Measurements from ENCODE around the gene ELL3. TPM values are rescaled to one million over a fixed set of nuclear protein-coding genes. Genes with fewer than 3 reads are reported as not detected.

ELL3 gene
- polyA plus RNA-seq, 1 donor, result 4.6 TPM

DNA sequence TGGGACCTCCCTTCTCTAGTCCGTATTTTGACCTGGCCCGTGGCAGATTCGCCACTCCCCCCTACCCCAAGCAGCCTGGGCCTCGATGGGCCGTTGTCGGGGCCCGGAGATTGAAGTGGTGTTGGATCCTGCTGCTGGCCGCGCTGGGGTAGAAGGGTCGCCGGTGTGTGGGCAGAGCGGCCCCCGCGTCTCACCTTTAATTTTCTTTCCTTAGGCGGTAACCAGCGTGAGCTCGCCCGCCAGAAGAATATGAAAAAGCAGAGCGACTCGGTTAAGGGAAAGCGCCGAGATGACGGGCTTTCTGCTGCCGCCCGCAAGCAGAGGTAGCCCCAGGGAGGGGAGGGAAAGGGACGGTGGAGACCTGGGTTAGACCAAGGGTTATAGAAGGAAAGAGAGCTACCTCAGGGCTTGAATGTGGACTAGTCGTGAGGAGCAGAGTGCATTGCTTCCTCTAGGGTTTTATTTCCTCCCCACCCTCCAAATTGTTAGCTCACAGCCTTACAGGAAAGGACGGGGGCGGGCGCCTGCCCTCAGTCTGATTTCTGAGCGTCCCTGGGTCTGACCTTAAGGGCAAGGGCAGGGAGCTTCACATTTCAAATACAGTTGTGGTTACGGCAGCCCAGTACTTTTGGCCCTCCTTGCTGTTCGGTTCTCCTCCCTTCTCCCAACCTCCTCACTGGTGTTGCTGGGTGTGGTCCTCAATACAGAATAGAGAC, 16.2 kb upstream of the ELL3 start:
- no peak for DNase-seq

DNA sequence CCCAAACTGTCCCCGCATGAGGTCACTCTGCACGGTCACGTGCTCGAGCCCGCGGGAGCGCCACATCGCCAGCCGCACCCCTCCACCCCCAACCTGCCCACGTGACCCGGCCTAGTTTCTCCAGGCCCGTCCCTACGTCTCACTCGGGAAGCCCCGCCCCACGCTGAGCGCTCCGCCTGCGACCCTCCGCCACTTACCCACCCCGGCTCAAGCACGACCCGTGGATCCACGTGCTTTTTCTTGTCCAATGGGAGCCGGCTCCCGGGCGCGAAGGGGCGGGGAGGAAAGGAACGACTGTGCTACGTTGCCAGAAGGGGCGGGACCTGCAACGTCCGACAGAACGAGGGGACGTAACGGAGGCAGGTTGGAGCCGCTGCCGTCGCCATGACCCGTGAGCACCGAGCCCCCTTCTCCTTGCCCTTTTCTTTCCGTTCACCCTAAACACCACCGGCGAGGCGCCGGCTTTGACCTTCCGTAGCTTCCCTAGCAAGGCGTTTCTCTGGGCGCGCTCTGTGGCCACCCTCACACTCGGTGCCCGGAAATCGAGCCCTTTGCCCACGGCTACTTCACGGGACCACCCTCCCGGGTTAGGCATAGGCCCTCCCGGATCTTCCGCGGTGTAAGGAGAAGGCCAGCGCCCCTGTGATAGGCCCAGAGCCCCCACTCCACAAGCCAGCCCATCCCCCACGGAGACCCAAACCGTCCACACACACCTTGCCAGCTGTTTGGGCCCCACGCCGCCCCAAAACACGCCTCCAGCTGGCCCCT, 15.4 kb upstream of the ELL3 start, which contains the start of gene SERF2:
Gene SERF2 (plus strand): TSS at position 328 of the 768 bp plus-strand sequence. CDS start 57 bp downstream, at position 385.
- DNase-seq, result peak; percentile 99

DNA sequence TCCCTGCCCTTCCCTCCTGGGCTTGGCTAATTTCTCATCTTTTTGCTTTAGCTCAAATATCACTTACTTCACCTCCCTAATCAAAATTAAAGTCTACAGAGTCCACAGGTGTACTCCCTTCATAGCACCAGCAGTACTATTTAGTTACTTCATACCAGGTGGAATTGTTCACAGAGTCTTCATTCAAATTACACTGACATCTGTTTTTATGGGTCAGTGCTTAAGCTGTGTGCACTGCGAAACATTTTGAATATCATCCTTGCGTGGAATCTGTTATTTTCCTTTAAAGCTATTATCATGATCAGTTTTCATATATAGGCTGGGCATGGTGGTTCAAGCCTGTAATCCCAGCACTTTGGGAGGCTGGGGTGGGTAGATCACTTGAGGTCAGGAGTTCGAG, 12.6 kb upstream of the ELL3 start:
- no peak for DNase-seq

DNA sequence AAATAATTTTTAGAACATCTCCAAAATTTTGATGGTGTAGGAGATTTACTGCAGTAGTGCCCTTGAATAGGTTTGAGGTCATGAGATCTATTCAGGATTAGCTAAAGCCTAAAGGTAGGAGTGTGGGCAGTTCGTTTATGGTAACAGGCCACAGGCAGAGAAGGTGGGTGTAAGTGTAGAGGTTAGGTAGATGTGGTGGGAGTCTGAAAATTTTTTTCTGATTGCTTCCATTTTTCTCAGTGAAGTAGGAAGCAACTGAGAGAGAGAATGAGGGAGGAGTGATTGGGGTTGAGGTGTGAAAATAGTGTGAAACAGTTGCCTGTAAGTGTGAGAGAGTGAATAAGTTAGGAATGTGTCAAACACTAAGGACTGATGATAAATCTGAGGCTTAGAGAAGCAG, 2.2 kb upstream of the ELL3 start:
- DNase-seq, result no peak

DNA sequence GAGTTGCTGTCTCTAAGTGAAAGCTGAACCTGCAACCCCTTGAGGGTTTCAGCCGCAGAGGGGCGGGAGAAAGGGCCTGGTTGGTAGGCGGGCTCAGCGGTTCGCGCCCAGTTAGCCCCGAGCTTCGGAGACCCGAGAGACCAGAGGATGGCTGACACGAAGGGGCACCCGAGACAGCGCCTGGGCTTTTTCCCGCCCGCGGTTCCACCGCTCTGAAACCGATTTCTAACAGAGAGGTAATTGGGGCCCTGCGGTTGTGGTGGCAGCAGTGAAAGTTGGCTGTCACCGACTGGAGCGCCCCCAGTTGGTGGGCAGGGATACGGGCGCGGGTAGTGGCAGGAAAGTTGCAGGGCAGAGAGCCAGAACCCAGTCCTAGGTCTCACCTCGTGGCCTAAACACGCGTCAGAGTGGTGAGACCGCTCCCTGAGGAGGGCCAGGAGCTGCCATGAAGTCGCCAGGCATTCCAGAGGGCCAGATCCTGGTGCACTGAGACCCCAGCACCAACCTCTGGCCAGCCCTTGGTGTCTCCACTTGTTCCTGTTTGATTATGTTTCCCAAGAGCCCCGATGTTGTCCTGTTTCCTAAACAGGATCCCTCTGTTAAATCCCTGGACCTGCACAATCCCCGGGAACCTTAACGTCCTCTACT, 625 bp upstream of the ELL3 start:
- no peak for DNase-seq

DNA sequence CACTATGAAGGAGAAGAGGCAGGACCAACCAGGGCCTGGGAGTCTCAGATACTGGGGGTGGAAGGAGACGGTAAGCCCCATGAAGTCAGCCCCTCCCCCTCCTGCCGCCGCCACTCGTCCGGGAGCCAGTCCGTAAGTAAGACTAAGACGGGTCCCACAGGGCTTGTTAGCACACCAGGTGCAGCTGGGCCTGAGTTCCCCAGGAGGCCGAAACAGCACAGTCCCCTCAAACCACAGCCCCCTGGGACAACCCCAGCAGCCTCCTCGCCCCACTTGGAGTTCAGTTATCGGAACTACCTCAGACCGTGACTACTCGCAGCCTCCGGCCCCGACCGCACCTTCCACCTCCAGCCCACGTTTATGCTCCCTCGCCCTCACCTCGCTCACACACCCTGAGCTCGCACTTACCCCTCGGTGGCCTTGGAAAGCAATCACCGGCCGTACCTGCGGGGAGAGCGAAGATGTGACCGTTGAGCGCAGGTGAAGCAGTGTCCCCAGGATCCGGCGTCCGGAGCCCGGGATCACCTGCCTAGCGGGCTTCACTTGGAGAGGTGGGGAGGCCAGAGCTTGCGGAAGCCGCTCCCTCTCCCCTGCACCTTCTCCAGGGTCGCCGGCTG, 557 bp downstream of the ELL3 start:
- no peak for DNase-seq

DNA sequence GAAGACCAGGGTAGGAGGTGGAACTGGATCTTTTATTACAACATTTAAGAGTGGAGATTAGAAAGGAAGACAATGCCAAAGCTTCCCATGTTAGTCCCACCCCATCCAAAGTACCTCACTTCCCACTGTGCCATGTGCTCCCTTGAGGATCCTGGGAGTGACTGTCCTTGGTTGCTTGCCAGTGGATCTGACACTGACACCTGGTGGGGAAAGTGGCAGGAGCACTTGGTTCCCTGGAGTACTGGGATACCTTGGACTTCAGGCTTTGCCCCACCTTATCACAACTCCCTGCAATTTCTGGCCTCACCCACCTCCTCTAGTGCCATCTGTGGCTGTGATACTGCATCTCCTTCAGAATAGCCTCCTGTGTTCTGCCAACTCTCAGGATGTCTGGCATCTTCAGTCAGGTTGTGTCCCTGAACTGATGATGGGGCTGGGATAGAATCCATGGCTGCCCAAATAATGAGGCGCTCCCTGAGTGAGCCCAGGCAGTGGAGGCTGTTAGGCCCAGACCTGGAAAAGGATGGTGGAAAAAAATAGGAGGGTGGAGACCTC, 1.3 kb downstream of the ELL3 start:
- no peak for DNase-seq

DNA sequence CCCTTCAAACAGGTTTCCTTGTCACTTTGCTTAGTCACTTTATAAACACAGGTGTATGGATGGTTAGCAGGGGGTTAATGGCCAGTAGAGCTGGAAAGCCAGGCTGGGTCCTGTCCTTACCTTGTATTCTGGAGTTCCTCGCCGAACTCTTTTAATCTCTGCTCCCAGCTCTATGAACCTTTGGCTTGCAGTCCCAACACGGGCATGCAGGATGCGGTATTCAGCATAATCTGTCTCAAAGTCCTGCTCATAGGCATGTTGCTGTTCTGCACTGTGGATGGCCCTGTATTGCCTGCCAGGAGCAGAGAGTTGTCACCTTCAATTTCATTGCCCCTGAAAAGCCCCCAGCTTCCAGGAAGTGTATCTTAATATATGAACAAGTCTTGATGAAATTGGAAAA, 2.7 kb downstream of the ELL3 start:
- DNase-seq, result no peak

DNA sequence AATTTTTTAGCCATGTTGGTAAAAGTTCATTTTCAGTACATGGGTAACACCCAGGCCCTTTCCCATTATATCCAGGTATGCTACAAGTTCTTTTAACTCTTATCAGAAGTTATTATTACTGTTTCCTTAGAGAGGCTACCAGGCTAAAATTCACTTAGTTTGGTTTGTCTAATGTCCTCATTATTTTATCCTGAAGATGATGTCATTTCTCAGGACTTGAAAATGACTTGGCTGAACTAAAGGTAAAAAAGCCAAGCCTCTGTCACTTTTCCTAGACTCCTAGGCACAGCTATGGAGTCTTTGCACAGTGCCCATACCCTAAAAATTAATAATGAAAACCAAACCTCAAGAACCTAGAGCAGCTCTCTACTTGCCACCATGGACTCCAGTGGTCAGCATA, 4.1 kb downstream of the ELL3 start:
- no peak for DNase-seq

DNA sequence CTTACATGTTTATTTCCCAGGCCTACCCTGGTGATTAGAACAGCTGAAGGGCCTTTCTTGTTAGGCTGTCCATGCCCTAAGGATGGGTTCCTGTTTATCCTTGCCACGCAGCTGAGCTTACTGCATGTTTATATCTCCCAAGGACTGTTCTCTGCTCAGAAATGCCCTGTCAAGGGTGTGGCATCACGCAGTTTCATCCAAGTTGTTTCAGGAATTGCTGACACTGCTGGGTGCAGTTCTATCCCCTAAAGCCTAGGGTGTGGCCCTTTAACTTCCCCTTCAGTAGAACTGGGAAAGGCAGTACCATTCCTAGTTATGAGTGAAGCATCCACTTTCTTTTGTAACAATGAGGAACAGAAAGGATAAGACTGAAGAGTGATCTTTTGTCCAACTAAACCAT, 5.0 kb downstream of the ELL3 start:
- DNase-seq, result no peak

DNA sequence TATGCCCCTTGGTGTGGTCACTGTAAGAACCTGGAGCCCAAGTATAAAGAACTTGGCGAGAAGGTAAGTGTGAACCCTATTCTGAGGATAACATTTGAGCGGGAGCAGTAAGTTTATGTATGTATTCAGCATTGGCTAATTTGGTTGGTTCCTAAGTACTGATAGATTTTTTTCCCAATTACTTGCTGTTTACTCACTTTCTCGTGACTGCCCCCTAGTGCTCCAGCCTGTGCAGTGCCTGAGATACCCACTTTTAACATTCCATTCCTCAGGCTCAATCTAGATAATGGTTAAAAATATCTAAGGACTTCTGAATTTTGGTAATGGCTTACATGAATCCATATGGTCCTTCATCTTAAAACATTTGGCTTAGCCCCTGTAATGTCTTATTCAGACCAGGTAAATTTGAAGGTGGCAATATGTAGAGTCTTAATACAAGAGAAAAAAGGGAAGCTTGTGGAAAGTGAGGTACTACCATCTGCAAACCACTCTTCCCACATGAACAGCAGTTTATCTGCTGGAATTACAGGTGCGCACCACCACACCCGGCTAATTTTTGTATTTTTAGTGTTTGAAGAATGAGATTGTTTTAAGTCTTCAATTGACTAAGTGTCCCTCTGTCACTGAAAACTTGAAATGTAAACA, 7.1 kb downstream of the ELL3 start:
- DNase-seq, result peak; percentile 39

DNA sequence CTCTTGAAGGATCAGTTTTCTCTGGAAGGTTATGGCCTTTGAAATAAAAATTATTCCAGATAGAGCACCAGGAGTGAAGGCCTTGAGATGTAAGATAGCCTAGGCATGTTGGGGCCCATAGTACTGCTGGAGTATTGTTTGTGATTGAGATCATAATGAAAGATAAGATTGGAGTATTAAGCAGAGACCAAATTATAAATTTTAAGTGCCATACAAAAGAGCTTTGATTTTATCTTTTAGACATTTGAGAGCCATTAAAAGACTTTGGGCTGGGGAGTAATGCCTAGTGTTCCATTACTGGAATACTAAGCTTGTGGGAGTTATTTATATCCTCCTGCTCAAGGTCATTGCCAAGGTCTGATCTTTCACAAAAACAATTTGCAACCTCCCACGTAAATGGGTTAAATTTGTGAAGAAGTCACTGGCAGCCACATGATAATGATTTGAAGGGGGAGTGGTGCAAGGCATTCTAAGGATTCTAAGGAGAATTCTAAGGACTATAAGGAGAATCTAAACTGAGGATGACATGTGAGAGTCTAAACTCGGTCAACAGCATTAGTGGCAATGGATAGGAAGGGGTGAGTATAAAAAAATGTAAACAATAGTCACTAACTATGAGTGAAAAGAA, 12.8 kb downstream of the ELL3 start:
- DNase-seq, result no peak

DNA sequence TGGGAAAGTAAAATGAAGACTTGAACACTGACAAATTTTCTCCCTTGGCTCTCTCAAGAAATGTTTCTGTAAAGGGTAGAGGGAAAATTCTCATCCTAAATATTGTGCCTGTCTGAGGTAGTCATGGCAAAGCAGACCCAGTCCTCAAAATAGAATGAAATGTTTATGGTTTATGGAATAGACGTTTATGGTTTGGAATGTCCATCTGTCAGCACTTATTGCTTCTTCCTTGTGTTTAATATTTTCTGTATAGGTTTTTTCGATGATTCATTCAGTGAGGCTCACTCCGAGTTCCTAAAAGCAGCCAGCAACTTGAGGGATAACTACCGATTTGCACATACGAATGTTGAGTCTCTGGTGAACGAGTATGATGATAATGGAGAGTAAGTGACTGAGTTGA, 13.9 kb downstream of the ELL3 start:
- DNase-seq, result no peak

DNA sequence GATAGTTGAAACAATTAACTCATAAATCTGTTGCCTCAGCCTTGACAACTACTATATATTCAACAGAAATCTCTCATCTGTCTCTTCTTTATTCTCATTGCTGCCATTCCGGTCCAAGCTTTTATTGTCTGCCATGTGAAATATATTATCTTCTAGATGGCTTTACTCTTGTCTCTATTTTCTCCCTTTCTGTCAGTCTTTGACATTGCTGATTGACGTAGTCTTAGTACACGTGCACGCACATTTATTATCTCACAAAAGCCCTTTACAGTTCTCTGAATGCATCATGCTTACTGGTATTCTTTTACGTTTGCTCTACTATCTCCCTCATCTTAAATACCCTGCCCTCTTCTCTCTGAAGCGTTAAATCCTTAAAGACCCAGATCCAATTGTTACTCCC, 24.9 kb downstream of the ELL3 start:
- no peak for DNase-seq

DNA sequence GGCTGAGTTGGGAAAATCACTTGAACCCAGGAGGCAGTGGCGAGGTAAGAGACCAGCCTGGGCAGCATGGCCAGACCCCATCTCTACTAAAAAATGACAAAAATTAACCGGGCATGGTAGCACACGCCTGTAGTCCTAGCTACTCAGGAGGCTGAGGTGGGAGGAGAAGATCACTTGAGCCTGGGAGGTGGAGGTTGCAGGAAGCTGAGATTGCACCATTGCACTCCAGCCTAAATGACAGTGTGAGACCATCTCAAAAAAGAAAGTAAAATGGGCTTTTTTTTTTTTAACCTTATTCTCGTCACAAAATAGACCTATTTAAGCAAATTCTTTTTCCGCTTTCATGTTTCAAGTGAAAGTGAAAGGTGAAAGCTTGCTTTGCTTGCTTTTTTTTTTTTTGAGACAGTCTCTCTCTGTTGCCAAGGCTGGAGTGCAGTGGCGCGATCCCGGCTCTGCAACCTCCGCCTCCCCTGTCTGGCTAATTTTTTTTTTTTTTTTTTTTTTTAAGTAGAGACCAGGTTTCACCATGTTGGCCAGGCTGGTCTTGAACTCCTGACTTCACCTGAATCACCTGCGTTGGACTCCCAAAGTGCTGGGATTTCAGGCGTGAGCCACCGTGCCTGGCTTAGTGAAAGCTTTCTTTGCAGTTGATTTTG, 26.9 kb downstream of the ELL3 start:
- no peak for DNase-seq

DNA sequence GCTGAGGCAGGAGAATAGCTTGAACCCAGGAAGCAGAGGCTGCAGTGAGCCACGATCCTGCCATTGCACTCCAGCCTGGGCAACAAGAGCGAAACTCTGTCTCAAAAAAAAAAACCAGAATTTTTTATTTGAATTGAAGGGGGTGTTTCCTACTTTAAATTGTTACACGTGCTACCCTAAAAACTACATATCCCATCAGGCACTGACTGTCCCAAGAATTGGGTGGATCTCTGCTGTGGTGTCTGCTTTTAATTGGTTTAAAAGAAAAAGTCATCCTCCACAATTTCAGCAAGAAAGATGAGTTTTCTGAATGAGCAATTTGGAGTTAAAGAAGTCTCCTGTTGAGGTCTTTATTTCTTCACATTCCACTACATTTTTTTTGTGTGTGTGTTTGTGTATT, 28.4 kb downstream of the ELL3 start:
- no peak for DNase-seq

DNA sequence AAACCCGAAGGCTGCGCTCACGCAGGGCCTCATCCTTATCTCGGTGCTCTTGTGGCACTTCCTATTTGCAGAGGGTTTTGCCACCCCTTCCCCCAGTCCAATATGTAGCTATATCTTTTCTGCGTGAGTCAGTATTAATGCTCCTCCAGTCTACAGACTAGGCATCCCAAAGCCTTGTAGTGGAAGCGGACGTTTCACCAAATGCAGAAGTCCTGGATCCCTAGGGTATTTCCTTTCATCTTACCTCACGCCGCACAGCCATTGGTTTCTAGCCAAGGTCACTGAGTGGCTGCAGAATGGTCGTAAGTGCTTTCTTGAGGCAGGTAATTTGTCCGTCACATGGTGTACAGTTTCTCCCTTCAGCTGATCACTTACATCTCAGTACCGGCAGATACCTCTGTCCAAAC, 29.9 kb downstream of the ELL3 start:
- DNase-seq, result peak; percentile 17

DNA sequence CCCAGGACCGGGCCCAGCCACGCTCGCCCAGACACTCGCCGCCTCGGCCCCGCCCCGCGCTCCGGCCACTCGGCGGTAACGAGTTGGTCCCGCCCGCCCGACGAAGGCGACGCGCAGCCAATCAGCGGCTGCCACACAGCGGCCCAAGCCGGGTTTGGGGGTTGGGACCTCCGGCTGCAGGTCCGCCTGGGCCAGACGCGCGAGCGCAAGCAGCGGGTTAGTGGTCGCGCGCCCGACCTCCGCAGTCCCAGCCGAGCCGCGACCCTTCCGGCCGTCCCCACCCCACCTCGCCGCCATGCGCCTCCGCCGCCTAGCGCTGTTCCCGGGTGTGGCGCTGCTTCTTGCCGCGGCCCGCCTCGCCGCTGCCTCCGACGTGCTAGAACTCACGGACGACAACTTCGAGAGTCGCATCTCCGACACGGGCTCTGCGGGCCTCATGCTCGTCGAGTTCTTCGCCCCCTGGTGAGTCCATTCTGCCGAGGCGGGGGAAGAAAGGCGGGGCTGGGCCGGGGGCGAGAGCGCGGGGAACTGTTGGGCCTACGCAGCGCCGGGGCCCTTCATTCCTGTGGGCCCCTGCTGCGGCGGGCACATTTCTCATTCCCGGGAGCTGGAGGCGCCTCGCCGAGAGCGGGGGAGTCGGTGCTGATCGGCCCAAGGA, 30.4 kb downstream of the ELL3 start, which contains the start of gene PDIA3:
Gene PDIA3 (plus strand): TSS at position 194 of the 658 bp plus-strand sequence. CDS start 102 bp downstream, at position 296.
- peak; percentile 88 for DNase-seq

DNA sequence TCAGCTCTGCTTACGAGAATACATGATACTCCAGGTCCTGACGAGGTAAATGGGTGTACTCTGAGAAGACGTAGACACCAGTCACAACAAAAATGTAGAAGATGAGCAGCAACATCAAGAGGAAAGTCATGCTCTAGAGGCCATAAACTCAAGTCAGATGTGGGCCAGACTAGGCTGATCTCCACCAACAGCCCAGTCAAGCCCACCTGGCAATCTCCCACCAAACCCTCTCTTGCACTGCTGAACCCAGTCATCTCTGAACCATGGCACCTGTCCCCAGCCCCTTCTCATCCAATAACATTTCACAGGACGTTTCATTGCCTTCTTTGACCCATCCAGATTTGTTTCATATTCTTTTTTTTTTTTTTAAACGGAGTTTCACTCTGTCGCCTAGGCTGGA, 41.4 kb downstream of the ELL3 start:
- DNase-seq, result no peak
